ENCODE measurements around the gene STAMBPL1.

GRCh38 chr10:88920986-88921593, 41.0 kb downstream of the STAMBPL1 start:
- TF ChIP-seq FOXK2 (IDR thresholded peaks at IDR 0.05) (no peak), BHLHE40 (IDR thresholded peaks at IDR 0.05; ENCODE audit: borderline replicate concordance) (no peak), ELF4 (IDR thresholded peaks at IDR 0.05) (no peak), SP1 (IDR thresholded peaks at IDR 0.05) (no peak), TARDBP (IDR thresholded peaks at IDR 0.05) (no peak), SUZ12 (IDR thresholded peaks at IDR 0.05) (no peak), FOXA1 (IDR thresholded peaks at IDR 0.05) (no peak), NFRKB (IDR thresholded peaks at IDR 0.05) (no peak), FOXM1 (IDR thresholded peaks at IDR 0.05; ENCODE audit: borderline replicate concordance) (no peak), ZNF384 (IDR thresholded peaks at IDR 0.05) (no peak), CTBP1 (IDR thresholded peaks at IDR 0.05; ENCODE audit: borderline replicate concordance) (no peak), PKNOX1 (IDR thresholded peaks at IDR 0.05) (no peak)
